HepG2 (cell line): Measurements from ENCODE around the gene PROSER1. TPM values are rescaled to one million over a fixed set of nuclear protein-coding genes. Genes with fewer than 3 reads are reported as not detected.

Experiments used
- ATAC-seq: fragments of 200-7000 bp; cut with Tn5 transposase; 3 replicates; pipeline ENCODE4 v1.9.1; 2020; ENCODE audit warnings: mild to moderate bottlenecking, moderate library complexity
- BruUV-seq: library from RNA; stranded (reverse); fragments of 400-500 nt; replicated peaks from 2 replicates; lab custom pipeline; 2021; lab: Mats Ljungman, UMichigan
- CTCF ChIA-PET: fragments of 300-600 bp; formaldehyde crosslinking; extraction: SDS; loops from one replicate; lab custom pipeline; 2021; ENCODE audit warnings: low total read pairs, inconsistent platforms, low intra/inter-chr PET ratio; lab: Yijun Ruan, JAX
- POLR2A ChIA-PET: fragments of 350-600 bp; sonication (Branson Sonifier 250); formaldehyde crosslinking; loops from one replicate; lab custom pipeline; 2020; ENCODE audit warnings: antibody characterized with exemption, inconsistent platforms; lab: Yijun Ruan, JAX
- DNase-seq: peaks from one replicate; pipeline ENCODE4 v3.0.0-alpha.2; 2015; ENCODE audit warnings: low spot score
- FAIRE-seq: peaks from 3 replicates; lab custom pipeline; 2011; peaks lifted over from hg19 to GRCh38; lab: Jason Lieb, UNC
- H2AFZ ChIP-seq: one replicate; pipeline ENCODE4 v1.6.1; 2011; ENCODE audit warnings: low read length, inconsistent platforms
- H3K27ac ChIP-seq: fragments of 300-600 bp; 3 replicates; pipeline ENCODE4 v1.8.0; 2011; ENCODE audit warnings: mixed run types, mild to moderate bottlenecking, mixed read lengths, low read length, inconsistent platforms; ENCODE audit not compliant: insufficient read depth; ENCODE audit errors: extremely low read length
- H3K27me3 ChIP-seq, 2 experiments: fragments of 200-600 bp in 1 of 2; 2 replicates in 1 of 2; 3 replicates in 1 of 2; pipeline versions ENCODE4 v1.6.0 to v1.8.0; 2011; ENCODE audit warnings: low read length in 2 of 2, mild to moderate bottlenecking in 2 of 2, moderate library complexity in 2 of 2, inconsistent platforms in 1 of 2; ENCODE audit not compliant: insufficient read depth in 2 of 2, control insufficient read depth in 1 of 2
- H3K36me3 ChIP-seq, 2 experiments: fragments of 200-600 bp in 1 of 2; replicated peaks in 1 of 2; 2 replicates in 1 of 2; 3 replicates in 1 of 2; pipeline versions ENCODE4 v1.5.1 to v1.8.0; 2011; ENCODE audit warnings: low read length in 2 of 2, inconsistent platforms in 1 of 2; ENCODE audit not compliant: insufficient read depth in 2 of 2, control insufficient read depth in 1 of 2
- H3K4me1 ChIP-seq: 2 replicates; pipeline ENCODE4 v1.5.1; 2012; ENCODE audit warnings: low read length, inconsistent platforms; ENCODE audit not compliant: insufficient read depth
- H3K4me2 ChIP-seq: 2 replicates; pipeline ENCODE4 v1.6.0; 2011; ENCODE audit warnings: low read depth, low read length, inconsistent platforms
- H3K4me3 ChIP-seq, 3 experiments: fragments of 200-600 bp in 1 of 3; sonication (generic), shearing (Covaris generic) in 1 of 3; replicated peaks in 1 of 3; 2 replicates each; pipeline ENCODE4 v1.5.1; 2011 to 2016; ENCODE audit warnings: low read length in 3 of 3, inconsistent platforms in 2 of 3, low read depth in 2 of 3, mild to moderate bottlenecking in 2 of 3, control low read depth in 1 of 3, mixed read lengths in 1 of 3; ENCODE audit not compliant: insufficient read depth in 1 of 3
- H3K79me2 ChIP-seq: one replicate; pipeline ENCODE4 v1.6.1; 2011; ENCODE audit warnings: low read length, inconsistent platforms; ENCODE audit not compliant: insufficient read depth
- H3K9ac ChIP-seq: 2 replicates; pipeline ENCODE4 v1.6.0; 2011; ENCODE audit warnings: mild to moderate bottlenecking, low read depth, low read length, inconsistent platforms; ENCODE audit not compliant: insufficient read depth
- H3K9me3 ChIP-seq: 2 replicates; pipeline ENCODE4 v1.5.1; 2012; ENCODE audit warnings: mild to moderate bottlenecking, low read length
- H4K20me1 ChIP-seq: 2 replicates; pipeline ENCODE4 v1.6.0; 2011; ENCODE audit warnings: inconsistent platforms, mild to moderate bottlenecking, low read length, moderate library complexity; ENCODE audit not compliant: insufficient read depth
- BRCA1 ChIP-seq: sonication (generic); formaldehyde crosslinking; IDR thresholded peaks from 2 replicates; pipeline ENCODE4 v1.4.0; 2020; ENCODE audit warnings: missing genetic modification reagents
- REXO4 ChIP-seq: sonication (generic); formaldehyde crosslinking; IDR thresholded peaks from 2 replicates; pipeline ENCODE4 v1.8.0; 2022; ENCODE audit warnings: missing genetic modification reagents, mild to moderate bottlenecking, borderline replicate concordance
- SIX4 ChIP-seq: sonication (generic); formaldehyde crosslinking; IDR thresholded peaks from 2 replicates; pipeline ENCODE4 v1.4.0; 2020; ENCODE audit warnings: missing genetic modification reagents
- TBL1XR1 ChIP-seq: fragments of 150-350 bp; IDR thresholded peaks from 2 replicates; pipeline ENCODE4 v1.6.1; 2014; ENCODE audit warnings: borderline replicate concordance, low read length; ENCODE audit not compliant: partially characterized antibody
- TCF7 ChIP-seq: sonication (generic); IDR thresholded peaks from 2 replicates; pipeline ENCODE4 v1.6.1; 2016; ENCODE audit warnings: antibody characterized with exemption, low read depth
- TP53 ChIP-seq: sonication (generic); formaldehyde crosslinking; conservative IDR thresholded peaks from 2 replicates; pipeline ENCODE4 v1.4.0; 2020; ENCODE audit warnings: missing genetic modification reagents
- ZNF326 ChIP-seq: sonication (generic); formaldehyde crosslinking; IDR thresholded peaks from 2 replicates; pipeline ENCODE4 v1.4.0; 2020; ENCODE audit warnings: missing genetic modification reagents, borderline replicate concordance
- ZNF34 ChIP-seq: sonication (generic); formaldehyde crosslinking; IDR thresholded peaks from 2 replicates; pipeline ENCODE4 v1.4.0; 2020; ENCODE audit warnings: mild to moderate bottlenecking, missing genetic modification reagents, borderline replicate concordance
- ZNF432 ChIP-seq: sonication (generic); formaldehyde crosslinking; IDR thresholded peaks from 2 replicates; pipeline ENCODE4 v1.5.0; 2020; ENCODE audit warnings: missing genetic modification reagents, mild to moderate bottlenecking, borderline replicate concordance
- ZNF577 ChIP-seq: sonication (generic); formaldehyde crosslinking; IDR thresholded peaks from 2 replicates; pipeline ENCODE4 v1.4.0; 2020; ENCODE audit warnings: mild to moderate bottlenecking, low read depth, missing genetic modification reagents, borderline replicate concordance
- ZNF660 ChIP-seq: sonication (generic); formaldehyde crosslinking; IDR thresholded peaks from 2 replicates; pipeline ENCODE4 v1.5.1; 2020; ENCODE audit warnings: mild to moderate bottlenecking, low read depth, missing genetic modification reagents, borderline replicate concordance
- WGBS: methylation state at CpG from one replicate; pipeline ENCODE4 v1.1.6; 2017; ENCODE audit warnings: low lambda C conversion rate; 5-methylcytosine and 5-hydroxymethylcytosine counted together
- in situ Hi-C: cut with HindIII; loops from 2 replicates; pipeline ENCODE4 v1.10.0; 2017; ENCODE audit warnings: low pct_unique_long_range_greater_than_20kb; ENCODE audit not compliant: extremely low pct_ligation_motif_present
- intact Hi-C: fragments of 100-400 bp; cut with micrococcal nuclease; formaldehyde crosslinking; loops from one replicate; pipeline ENCODE4 v1.10.0; 2022; ENCODE audit not compliant: unreplicated experiment
- polyA plus RNA-seq, 8 experiments: library from polyadenylated mRNA; depleted of rRNA in 3 of 8; stranded (reverse) in 7 of 8; unstranded in 1 of 8; fragments of >200 nt; fragmentation: Illumina TruSeq in 4 of 8; extraction: Trizol in 4 of 8; gene quantifications; 2 replicates each; pipeline versions ENCODE4 v1.2.1 to v1.2.3, GENCODE V29; 2011 to 2016; ENCODE audit warnings: low read depth in 4 of 8, missing spikeins in 1 of 8, mixed read lengths in 1 of 8; ENCODE audit not compliant: insufficient read depth in 1 of 8
- total RNA-seq, 5 experiments: library from RNA; depleted of rRNA; stranded (reverse); fragments of >200 nt; fragmentation: Illumina TruSeq; extraction: Trizol; gene quantifications; 2 replicates each; pipeline ENCODE4 v1.2.3, GENCODE V29; 2016; ENCODE audit warnings: low read depth in 1 of 5
- TF ChIP-seq, protein P1 (sequence below): sonication (generic); formaldehyde crosslinking; IDR thresholded peaks from 2 replicates; pipeline ENCODE4 v1.4.0; 2020; ENCODE audit warnings: mild to moderate bottlenecking, missing genetic modification reagents
- TF ChIP-seq, protein P2 (sequence below): sonication (generic); formaldehyde crosslinking; IDR thresholded peaks from 2 replicates; pipeline ENCODE4 v1.4.0; 2020; ENCODE audit warnings: missing genetic modification reagents
- TF ChIP-seq, protein P3 (sequence below), 2 experiments: sonication (generic) in 1 of 2; formaldehyde crosslinking in 1 of 2; IDR thresholded peaks; 2 replicates each; pipeline versions ENCODE4 v1.6.1 to v1.9.0; 2014 to 2022; ENCODE audit warnings: antibody characterized with exemption in 1 of 2, borderline replicate concordance in 1 of 2, inconsistent platforms in 1 of 2, low read depth in 1 of 2, missing genetic modification reagents in 1 of 2

PROSER1 gene
- total and polyA plus RNA-seq, 2 of the 13 experiments (the other 11 are each of a cell fraction or from before 2014, with no cell fraction given): 11.4 to 17.2 TPM

DNA sequence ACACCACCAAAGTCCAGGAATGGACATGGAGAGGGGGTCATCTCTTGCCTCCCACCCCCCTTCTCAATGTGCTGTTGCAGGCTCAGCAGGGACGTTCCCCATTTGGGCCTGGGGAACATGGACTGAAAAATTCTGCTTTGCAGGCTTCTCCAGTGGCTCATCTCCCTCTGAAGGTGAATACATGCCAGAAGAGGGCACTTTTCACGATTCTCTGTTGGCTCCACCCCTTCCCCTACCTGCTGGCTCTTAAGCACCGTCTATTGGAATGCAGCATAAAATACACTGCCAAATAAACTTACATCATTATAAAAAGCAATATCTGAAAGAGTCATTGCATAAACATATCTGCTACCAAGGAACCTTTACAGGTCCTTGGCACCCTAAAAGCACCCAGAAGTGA is 36.1 kb upstream of the PROSER1 start:
- CTCF ChIA-PET: no interaction called here
- Histone ChIP-seq H4K20me1 (no peaks in the 10 kb centered on the region), H3K27me3 (no peaks in the 10 kb centered on the region; a peak in 1 of 5 replicates), H3K4me2 (no peak overlapping the region), H3K4me1 (no peaks in the 10 kb centered on the region), H2AFZ (no peak overlapping the region), H3K27ac (no peak overlapping the region), H3K79me2 (no peaks in the 10 kb centered on the region), H3K9me3 (no peaks in the 10 kb centered on the region), H3K36me3 (no peaks in the 10 kb centered on the region), H3K4me3 (no peak overlapping the region), H3K9ac (no peak overlapping the region)
- DNase-seq: no peak
- ATAC-seq: no peak; the same call in 2 of the 3 replicates
- intact Hi-C loops: no loop called here
- in situ Hi-C loops: loop anchor here (25.0 kb wide), 1 partner anchor 538 kb away; the partner anchor contains the start of gene LHFPL6
- WGBS: 4% methylated on average over 3 of the region's 3 CpGs
- POLR2A ChIA-PET: no interaction called here
- BruUV-seq: no TSS peak
- no peak for FAIRE-seq
- TF ChIP-seq SIX4 (CRISPR knock-in tag): no peak
- TF ChIP-seq BRCA1 (CRISPR knock-in tag): no peak
- TF ChIP-seq ZNF660 (CRISPR knock-in tag): no peak
- TF ChIP-seq TCF7: no peak
- TF ChIP-seq ZNF326 (CRISPR knock-in tag): no peak
- TF ChIP-seq, protein P1, sequence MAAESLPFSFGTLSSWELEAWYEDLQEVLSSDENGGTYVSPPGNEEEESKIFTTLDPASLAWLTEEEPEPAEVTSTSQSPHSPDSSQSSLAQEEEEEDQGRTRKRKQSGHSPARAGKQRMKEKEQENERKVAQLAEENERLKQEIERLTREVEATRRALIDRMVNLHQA: no peak
- TF ChIP-seq ZNF577 (CRISPR knock-in tag): no peak
- no peak for TF ChIP-seq ZNF34 (CRISPR knock-in tag)
- TF ChIP-seq, protein P2, sequence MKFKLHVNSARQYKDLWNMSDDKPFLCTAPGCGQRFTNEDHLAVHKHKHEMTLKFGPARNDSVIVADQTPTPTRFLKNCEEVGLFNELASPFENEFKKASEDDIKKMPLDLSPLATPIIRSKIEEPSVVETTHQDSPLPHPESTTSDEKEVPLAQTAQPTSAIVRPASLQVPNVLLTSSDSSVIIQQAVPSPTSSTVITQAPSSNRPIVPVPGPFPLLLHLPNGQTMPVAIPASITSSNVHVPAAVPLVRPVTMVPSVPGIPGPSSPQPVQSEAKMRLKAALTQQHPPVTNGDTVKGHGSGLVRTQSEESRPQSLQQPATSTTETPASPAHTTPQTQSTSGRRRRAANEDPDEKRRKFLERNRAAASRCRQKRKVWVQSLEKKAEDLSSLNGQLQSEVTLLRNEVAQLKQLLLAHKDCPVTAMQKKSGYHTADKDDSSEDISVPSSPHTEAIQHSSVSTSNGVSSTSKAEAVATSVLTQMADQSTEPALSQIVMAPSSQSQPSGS (CRISPR knock-in tag): no peak
- no peak for TF ChIP-seq ZNF432 (CRISPR knock-in tag)
- TF ChIP-seq REXO4 (CRISPR knock-in tag): no peak
- TF ChIP-seq, protein P3, sequence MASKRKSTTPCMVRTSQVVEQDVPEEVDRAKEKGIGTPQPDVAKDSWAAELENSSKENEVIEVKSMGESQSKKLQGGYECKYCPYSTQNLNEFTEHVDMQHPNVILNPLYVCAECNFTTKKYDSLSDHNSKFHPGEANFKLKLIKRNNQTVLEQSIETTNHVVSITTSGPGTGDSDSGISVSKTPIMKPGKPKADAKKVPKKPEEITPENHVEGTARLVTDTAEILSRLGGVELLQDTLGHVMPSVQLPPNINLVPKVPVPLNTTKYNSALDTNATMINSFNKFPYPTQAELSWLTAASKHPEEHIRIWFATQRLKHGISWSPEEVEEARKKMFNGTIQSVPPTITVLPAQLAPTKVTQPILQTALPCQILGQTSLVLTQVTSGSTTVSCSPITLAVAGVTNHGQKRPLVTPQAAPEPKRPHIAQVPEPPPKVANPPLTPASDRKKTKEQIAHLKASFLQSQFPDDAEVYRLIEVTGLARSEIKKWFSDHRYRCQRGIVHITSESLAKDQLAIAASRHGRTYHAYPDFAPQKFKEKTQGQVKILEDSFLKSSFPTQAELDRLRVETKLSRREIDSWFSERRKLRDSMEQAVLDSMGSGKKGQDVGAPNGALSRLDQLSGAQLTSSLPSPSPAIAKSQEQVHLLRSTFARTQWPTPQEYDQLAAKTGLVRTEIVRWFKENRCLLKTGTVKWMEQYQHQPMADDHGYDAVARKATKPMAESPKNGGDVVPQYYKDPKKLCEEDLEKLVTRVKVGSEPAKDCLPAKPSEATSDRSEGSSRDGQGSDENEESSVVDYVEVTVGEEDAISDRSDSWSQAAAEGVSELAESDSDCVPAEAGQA (IDR thresholded peaks at IDR 0.05; ENCODE audit: low read depth): no peak
- TF ChIP-seq, protein P3 (CRISPR knock-in tag; IDR thresholded peaks at IDR 0.05; ENCODE audit: borderline replicate concordance): no peak
- no peak for TF ChIP-seq TBL1XR1
- no peak for TF ChIP-seq TP53 (CRISPR knock-in tag)
